Duodenal mucosa (tissue), 2 donors: Measurements from ENCODE around the gene TRIM47.
"Not testable (repeated sequence)": the region's sequence is repeated elsewhere in the genome, so short reads cannot be mapped to it uniquely, and the experiment has no call there.

ENCODE experiments used
- H3K27ac ChIP-seq: one replicate; pipeline ENCODE4 v1.7.0; 2013; ENCODE audit warnings: low read depth, low read length
- H3K27me3 ChIP-seq, 2 donors: one replicate each; pipeline ENCODE4 v1.7.0; 2013; ENCODE audit warnings: low read length in 2 of 2, control low read depth in 1 of 2; ENCODE audit not compliant: insufficient read depth in 2 of 2, control insufficient read depth in 1 of 2
- H3K36me3 ChIP-seq, 2 donors: one replicate each; pipeline ENCODE4 v1.7.0; 2013; ENCODE audit warnings: low read length in 2 of 2, control low read depth in 1 of 2; ENCODE audit not compliant: insufficient read depth in 2 of 2, control insufficient read depth in 1 of 2
- H3K4me1 ChIP-seq, 2 donors: one replicate each; pipeline ENCODE4 v1.7.0; 2013; ENCODE audit warnings: low read length in 2 of 2, control low read depth in 1 of 2; ENCODE audit not compliant: insufficient read depth in 2 of 2, control insufficient read depth in 1 of 2
- H3K4me3 ChIP-seq, 2 donors: one replicate each; pipeline ENCODE4 v1.7.0; 2013; ENCODE audit warnings: low read length in 2 of 2, low read depth in 1 of 2
- H3K9ac ChIP-seq, 2 donors: one replicate each; pipeline ENCODE4 v1.7.0; 2013; ENCODE audit warnings: low read length in 2 of 2, low read depth in 1 of 2
- H3K9me3 ChIP-seq, 2 donors: one replicate each; pipeline ENCODE4 v1.7.0; 2013; ENCODE audit warnings: low read length in 2 of 2, control low read depth in 1 of 2; ENCODE audit not compliant: control insufficient read depth in 1 of 2

The TRIM47 gene

DNA sequence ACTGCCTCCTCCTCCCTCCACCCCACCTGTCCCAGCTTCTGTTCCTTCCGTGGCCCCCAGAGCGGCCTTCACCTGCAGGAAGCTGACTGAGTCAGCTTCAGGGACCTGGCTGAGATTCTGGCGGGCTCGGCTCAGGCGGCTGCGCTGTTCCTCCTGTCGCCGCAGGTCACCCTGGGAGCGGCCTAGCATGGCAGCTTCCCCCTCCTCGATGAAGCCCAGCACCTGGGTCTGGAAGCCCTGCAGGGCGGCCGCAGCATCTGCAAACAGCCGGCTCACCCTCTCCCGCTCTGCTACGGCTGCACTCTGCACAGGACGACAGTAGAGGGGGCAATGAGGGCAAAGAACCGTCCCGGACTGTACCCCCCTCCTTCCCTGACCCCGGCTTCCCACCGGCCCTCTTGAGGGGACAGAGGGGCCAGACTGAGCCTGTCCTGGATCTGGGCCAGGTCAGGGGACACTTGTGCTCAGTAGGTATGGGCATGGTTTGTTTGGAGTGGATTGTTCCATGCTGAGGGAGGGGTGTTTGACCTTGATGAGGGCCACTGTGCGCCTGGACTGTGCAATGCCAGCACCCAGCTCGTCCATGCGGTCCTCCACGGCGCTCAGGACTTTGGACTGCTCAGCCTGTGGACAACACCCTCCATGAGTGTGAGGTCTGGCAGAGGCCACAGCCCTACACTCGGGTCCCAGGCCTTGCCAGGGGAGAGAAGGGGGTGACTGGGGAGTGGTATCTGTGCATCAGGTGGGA lies 2.0 kb downstream of the TRIM47 start:
- Histone ChIP-seq H3K27ac (peak overlapping the region; percentile 93), H3K36me3 (peaks cover 0 to 13% of the 10 kb centered on the region in 2 donors), H3K9me3 (no peaks in the 10 kb centered on the region), H3K4me3 (peak overlapping the region; percentile 75 to 77), H3K27me3 (no peaks in the 10 kb centered on the region), H3K4me1 (peaks cover 28 to 46% of the 10 kb centered on the region in 2 donors), H3K9ac (peak overlapping the region; percentile 62 to 85)

DNA sequence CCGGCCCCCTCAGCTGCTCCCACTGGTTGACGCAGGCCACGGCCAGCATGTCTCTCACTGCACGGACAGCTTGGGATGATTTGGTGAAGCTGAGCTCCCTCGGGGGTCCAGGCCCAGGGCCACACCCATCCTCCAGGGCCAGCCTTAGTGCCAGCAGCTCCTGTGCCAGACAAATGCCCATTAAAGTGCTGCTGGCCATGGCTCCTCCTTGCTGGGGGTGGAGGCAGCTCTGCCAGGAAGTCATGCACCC lies 2.5 kb downstream of the TRIM47 start:
- Histone ChIP-seq H3K27me3 (no peaks in the 10 kb centered on the region), H3K36me3 (peaks cover 0 to 13% of the 10 kb centered on the region in 2 donors), H3K9me3 (no peaks in the 10 kb centered on the region), H3K4me3 (peak overlapping the region; percentile 75 to 77), H3K9ac (peak overlapping the region in 1 of 2 donors; percentile 85), H3K27ac (peak overlapping the region; percentile 93), H3K4me1 (peaks cover 28 to 46% of the 10 kb centered on the region in 2 donors)

DNA sequence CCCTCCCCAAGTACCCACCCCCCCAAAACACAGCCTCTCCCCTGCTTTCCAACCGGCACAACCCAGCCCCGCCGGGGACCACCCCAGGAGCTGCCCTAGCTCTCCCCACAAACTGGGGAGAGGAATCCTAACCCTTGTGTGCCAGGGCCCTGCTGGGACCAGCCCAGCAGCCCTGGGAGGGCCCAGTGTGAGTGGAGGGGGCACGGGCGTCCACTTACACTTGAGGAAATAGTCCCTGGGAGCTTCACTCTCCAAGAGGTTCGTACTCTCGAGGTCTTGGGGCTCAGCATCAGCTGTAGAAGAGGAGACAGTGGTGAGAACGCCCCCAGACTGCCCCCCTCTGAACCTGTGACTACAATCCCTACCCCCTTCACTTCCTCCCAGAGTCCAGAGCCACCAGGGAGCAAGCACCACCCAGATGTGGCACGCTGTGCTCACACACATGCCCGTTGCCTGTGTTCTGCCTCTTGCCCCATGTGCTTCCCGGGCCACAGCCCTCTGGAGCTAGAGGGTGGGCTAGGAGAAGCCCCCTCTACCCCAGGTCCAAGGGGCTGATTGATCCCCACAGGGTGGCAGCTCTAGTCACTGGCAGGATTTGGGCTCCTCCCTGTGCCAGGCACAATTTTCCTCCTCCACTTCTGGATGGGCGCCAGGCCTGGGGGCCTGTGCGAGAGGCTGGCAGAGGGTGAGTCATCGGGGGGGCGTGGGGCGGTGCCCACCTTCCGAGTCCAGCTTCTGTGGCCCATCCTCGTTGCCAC lies 3.0 kb downstream of the TRIM47 start:
- peaks cover 28 to 46% of the 10 kb centered on the region in 2 donors for H3K4me1 ChIP-seq
- no peaks in the 10 kb centered on the region for H3K27me3 ChIP-seq
- H3K4me3 ChIP-seq, result peak overlapping the region in 1 of 2 donors; percentile 77
- H3K9me3 ChIP-seq, result no peaks in the 10 kb centered on the region
- H3K27ac ChIP-seq, result peak overlapping the region; percentile 93
- H3K9ac ChIP-seq, result peak overlapping the region in 1 of 2 donors; percentile 85
- peaks cover 0 to 13% of the 10 kb centered on the region in 2 donors for H3K36me3 ChIP-seq

DNA sequence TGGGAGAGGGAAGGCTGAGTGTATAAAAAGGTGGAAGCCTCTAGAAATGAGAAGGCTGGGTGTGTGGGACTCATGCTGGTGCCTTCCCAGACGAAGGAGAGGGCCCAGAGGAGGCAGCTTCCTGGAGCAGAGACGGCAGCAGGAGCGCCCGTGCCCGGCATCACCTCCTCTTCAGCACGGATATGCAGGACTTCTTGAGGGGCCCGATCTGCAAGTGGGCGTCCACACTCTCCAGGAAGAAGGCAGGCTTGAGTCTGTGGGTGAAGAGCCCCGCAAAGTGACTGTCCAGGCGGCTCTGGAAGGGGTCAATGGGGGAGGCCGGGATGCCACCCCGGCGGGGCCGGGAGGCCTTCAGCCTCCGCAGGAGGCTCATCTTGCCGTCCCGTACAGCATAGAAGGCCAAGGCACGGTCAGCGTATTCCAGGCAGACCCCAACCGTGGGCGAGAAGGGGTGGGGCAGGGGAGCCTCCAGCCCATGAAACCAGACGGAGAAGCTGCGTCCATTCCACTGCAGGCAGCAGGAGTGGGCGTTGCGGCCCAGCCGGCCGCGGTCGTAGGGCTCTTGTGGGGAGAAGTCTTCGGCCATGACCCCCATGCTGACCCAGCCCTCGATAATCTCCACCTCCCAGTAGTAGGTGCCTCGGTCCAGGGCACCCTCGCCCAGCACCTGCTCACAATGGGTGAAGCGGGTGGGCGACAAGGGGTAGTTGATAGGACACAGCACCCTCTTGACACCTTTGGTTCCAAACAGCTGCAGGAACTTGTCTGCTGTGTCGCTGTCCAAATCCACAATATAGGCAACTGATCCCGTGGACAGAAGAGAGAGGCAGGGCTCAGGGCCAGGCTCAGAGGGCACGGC lies 3.8 kb downstream of the TRIM47 start:
- peaks cover 33 to 51% of the 10 kb centered on the region in 2 donors for H3K4me1 ChIP-seq
- H3K9ac ChIP-seq, result no peak overlapping the region

DNA sequence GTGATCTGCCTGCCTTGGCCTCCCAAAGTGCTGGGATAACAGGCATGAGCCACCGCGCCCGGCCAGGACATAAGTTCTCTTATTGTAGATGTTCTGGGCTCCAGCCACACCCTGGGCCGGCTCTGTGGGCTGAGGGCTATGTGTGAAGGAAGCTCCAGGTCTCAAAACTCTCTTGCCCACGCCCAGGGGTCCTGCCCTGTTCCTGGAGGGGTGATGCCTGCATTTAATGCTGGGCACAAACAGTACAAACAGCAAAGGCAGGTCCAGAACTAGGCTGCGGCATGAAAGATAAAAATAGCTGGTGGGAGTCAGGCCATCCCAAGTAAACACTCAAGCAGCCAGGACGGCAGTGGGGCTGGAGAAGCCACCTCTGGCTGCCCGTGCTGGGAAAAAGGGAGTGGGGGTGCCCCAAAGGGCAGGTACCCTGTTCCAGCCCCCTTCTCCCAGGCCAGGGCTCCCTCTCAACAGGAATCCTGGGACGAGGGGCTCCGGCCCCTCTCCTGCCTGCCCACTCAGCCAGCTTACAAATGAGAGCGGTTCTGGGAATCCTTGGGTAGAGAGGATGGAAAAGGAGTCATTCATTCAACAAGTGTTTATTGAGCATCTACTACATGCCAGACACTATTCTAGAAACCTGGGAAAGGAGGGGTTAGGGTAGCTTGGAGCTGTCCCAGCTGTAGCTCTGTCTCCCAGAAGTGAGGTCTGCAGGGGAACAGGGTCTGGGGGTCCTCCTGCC lies 4.6 kb downstream of the TRIM47 start:
- Histone ChIP-seq H3K4me1 (peaks cover 40 to 56% of the 10 kb centered on the region in 2 donors), H3K36me3 (peaks cover 0 to 13% of the 10 kb centered on the region in 2 donors), H3K27me3 (no peaks in the 10 kb centered on the region), H3K9me3 (no peaks in the 10 kb centered on the region), H3K9ac (no peak overlapping the region), H3K4me3 (no peak overlapping the region), H3K27ac (peak overlapping the region; percentile 7)

More for the DNA sequence above, 3.8 kb downstream of the TRIM47 start:
- H3K36me3 ChIP-seq, result peaks cover 0 to 13% of the 10 kb centered on the region in 2 donors
- H3K4me3 ChIP-seq, result no peak overlapping the region
- H3K27me3 ChIP-seq, result no peaks in the 10 kb centered on the region
- peak overlapping the region; percentile 7 for H3K27ac ChIP-seq
- no peaks in the 10 kb centered on the region for H3K9me3 ChIP-seq

DNA sequence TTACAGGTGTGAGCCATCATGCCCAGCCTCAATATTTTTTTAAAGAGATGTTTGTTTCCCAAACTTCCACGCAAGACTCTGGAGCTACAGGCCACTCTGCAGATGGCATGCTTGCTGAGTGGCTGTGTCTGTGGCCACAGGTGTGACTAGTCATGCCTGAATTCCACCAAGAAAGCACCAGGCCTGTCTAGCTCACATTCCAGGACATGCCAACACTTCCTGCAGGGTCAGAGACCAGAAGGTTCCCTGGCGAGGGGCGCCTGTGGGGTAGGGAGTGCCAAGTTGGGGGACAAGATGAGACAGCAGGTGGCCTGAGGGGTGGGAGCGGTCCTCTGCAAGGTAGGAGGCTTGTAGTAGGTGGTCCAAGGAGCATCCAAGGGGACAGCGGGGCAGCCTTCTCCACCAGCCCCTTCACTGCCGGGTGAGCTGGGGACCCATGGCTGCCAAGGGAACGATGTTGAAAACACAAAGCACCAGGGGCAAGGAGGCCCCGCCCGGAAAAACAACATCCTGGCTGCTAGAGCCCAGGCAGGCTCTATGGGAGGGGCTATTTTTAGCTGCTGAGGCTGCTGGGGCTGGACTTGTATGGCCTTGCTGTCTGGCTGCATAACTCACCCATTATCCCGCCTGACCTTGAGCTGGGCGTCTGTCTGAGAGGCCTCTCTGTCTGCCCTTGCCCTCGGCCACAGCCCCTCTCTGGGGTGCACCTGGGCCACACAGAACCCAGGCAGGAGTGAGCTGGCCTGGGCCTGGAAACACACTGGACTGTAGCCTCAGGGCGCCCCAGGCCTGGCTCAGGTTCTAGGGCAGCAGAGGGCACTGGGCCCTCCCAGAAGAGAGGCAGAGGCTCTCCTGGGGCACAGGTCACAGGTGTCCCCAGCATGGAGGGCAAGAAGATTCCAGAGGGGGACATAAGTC lies 5.7 kb downstream of the TRIM47 start:
- Histone ChIP-seq H3K27me3 (no peaks in the 10 kb centered on the region), H3K9ac (peak overlapping the region in 1 of 2 donors; percentile 15), H3K4me1 (peaks cover 40 to 53% of the 10 kb centered on the region in 2 donors), H3K36me3 (peaks cover 0 to 13% of the 10 kb centered on the region in 2 donors), H3K4me3 (no peak overlapping the region), H3K9me3 (no peaks in the 10 kb centered on the region), H3K27ac (peak overlapping the region; percentile 69)

DNA sequence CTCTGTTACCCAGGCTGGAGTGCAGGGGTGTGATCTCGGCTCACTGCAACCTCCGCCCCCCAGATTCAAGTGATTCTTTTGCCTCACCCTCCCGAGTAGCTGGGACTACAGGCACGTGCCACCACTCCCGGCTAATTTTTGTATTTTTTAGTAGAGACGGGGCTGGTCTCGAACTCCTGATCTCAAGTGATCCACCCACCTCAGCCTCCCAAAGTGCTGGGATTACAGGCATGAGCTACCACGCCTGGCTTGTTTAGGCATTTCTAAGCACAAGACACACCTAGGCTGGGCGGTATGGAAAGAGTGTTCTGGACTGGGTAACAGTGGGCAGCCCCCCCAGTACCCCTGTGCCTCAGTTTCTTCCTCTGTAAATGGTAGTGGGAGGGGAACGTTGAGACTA lies 8.2 kb downstream of the TRIM47 start:
- Histone ChIP-seq H3K4me1 (peaks cover 23 to 31% of the 10 kb centered on the region in 2 donors), H3K27ac (peak overlapping the region; percentile 63)
- H3K36me3 ChIP-seq, result not testable (repeated sequence)

DNA sequence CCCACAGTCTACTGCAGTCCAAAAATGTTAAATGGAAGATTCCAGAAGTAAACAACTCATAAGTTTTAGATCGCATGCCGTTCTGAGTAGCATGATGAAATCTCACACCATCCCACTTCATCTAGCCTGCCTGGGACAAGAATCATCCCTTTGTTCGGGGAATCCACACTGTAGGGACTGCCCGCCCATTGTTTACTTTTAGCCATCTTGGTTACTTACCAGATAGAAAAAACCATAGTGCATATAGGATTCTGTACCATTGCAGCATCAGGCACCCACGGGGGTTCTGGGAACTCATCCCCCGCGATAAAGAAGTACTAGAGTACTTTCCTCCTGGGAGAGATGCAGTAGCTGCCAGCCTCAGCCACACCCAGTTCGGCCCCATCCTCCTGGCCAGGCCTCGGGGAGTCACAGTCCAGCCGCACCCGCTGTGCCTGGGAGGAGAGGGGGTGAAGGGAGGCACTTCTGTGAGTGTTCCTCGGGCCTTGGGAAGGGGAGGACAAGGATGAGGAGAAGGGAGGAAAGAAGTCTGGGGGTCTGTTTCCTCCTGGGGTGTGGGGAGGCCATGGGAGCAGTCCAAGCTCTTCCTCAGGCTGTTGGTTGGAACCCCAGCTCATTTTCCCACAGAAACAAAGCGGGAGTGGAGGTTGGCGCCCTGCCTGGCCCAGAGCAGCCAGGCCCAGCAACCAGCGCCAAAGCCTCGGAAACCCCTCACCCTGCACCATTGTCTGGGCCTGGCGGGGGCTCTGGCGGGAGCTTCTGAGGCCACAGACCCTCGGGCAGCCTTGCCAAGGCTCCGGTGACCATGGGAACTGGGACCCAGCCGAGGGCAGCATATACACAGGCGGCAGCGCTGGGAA lies 8.9 kb downstream of the TRIM47 start:
- no peaks in the 10 kb centered on the region for H3K27me3 ChIP-seq
- no peaks in the 10 kb centered on the region for H3K9me3 ChIP-seq
- H3K9ac ChIP-seq, result peak overlapping the region; percentile 30 to 38
- H3K4me3 ChIP-seq, result peak overlapping the region in 1 of 2 donors; percentile 36
- H3K36me3 ChIP-seq, result peaks cover 0 to 3% of the 10 kb centered on the region in 2 donors
- H3K4me1 ChIP-seq, result peaks cover 23 to 32% of the 10 kb centered on the region in 2 donors
- H3K27ac ChIP-seq, result peak overlapping the region; percentile 63

More for the DNA sequence above, 8.2 kb downstream of the TRIM47 start:
- peak overlapping the region in 1 of 2 donors; percentile 30 for H3K9ac ChIP-seq
- H3K27me3 ChIP-seq, H3K4me3 ChIP-seq, H3K9me3 ChIP-seq: not testable (repeated sequence)
